Hepatocyte (in vitro differentiated cells): ENCODE measurements around the gene MCCD1. TPM values are rescaled to one million over a fixed set of nuclear protein-coding genes. Genes with fewer than 3 reads are reported as not detected.

Experiments
- DNase-seq: peaks from one replicate; pipeline ENCODE4 v3.0.0-alpha.2; 2016; ENCODE audit warnings: low spot score
- H2AFZ ChIP-seq: fragments of 200-600 bp; sonication (generic); 2 replicates; pipeline ENCODE4 v1.6.0; 2016; ENCODE audit warnings: antibody characterized with exemption, mild to moderate bottlenecking
- H3K27ac ChIP-seq: fragments of 200-600 bp; sonication (generic); 2 replicates; pipeline ENCODE4 v1.5.1; 2016; ENCODE audit warnings: mild to moderate bottlenecking
- H3K27me3 ChIP-seq: fragments of 200-600 bp; sonication (generic); 2 replicates; pipeline ENCODE4 v1.6.1; 2016
- H3K36me3 ChIP-seq: fragments of 200-600 bp; sonication (generic); replicated peaks from 2 replicates; pipeline ENCODE4 v1.5.1; 2016; ENCODE audit warnings: low read depth; ENCODE audit not compliant: insufficient read depth
- H3K4me1 ChIP-seq: fragments of 200-600 bp; sonication (generic); 2 replicates; pipeline ENCODE4 v1.5.1; 2016; ENCODE audit warnings: mild to moderate bottlenecking, moderate library complexity; ENCODE audit not compliant: insufficient read depth
- H3K4me2 ChIP-seq: fragments of 200-600 bp; sonication (generic); 2 replicates; pipeline ENCODE4 v1.6.0; 2016
- H3K4me3 ChIP-seq: fragments of 200-600 bp; sonication (generic); 2 replicates; pipeline ENCODE4 v1.5.1; 2016; ENCODE audit warnings: mild to moderate bottlenecking
- H3K79me2 ChIP-seq: fragments of 200-600 bp; sonication (generic); 2 replicates; pipeline ENCODE4 v1.6.0; 2017; ENCODE audit warnings: mild to moderate bottlenecking
- H3K9me2 ChIP-seq: fragments of 200-600 bp; sonication (generic); replicated peaks from 2 replicates; pipeline ENCODE4 v1.6.0; 2017; ENCODE audit warnings: mild to moderate bottlenecking; ENCODE audit not compliant: insufficient read depth
- H3K9me3 ChIP-seq: fragments of 200-600 bp; sonication (generic); 2 replicates; pipeline ENCODE4 v1.5.1; 2016; ENCODE audit warnings: low read depth, mild to moderate bottlenecking
- H4K20me1 ChIP-seq: fragments of 200-600 bp; sonication (generic); 2 replicates; pipeline ENCODE4 v1.6.0; 2016; ENCODE audit warnings: mild to moderate bottlenecking; ENCODE audit not compliant: insufficient read depth, poor library complexity, severe bottlenecking
- CTCF ChIP-seq: fragments of 200-600 bp; sonication (generic); IDR thresholded peaks from 2 replicates; pipeline ENCODE4 v1.5.1; 2016; ENCODE audit warnings: antibody characterized with exemption, mild to moderate bottlenecking; ENCODE audit not compliant: poor library complexity
- EZH2 ChIP-seq: fragments of 200-600 bp; sonication (generic); IDR thresholded peaks from 2 replicates; pipeline ENCODE4 v1.6.1; 2016; ENCODE audit warnings: antibody characterized with exemption, mild to moderate bottlenecking, borderline replicate concordance
- EZH2phosphoT487 ChIP-seq: fragments of 200-600 bp; sonication (generic); IDR thresholded peaks from one replicate; pipeline ENCODE4 v1.6.1; 2018; ENCODE audit warnings: antibody characterized with exemption, mild to moderate bottlenecking, low read depth, moderate library complexity; ENCODE audit not compliant: unreplicated experiment, severe bottlenecking
- WGBS: methylation state at CpG from one replicate; pipeline ENCODE4 v1.1.6; 2016; ENCODE audit warnings: low lambda C conversion rate; ENCODE audit errors: missing lambda C conversion rate; 5-methylcytosine and 5-hydroxymethylcytosine counted together
- polyA plus RNA-seq: library from polyadenylated mRNA; unstranded; fragments of >200 nt; fragmentation: Nextera tagmentation; extraction: Ambion mirVana; gene quantifications from 2 replicates; pipeline ENCODE4 v1.2.1, GENCODE V29; 2016
- total RNA-seq: library from RNA; depleted of rRNA; stranded (reverse); fragments of >200 nt; gene quantifications from 2 replicates; pipeline ENCODE4 v1.2.3, GENCODE V29; 2014

Gene MCCD1
- total RNA-seq (0.47 and 1.2 TPM in 2 replicates), polyA plus RNA-seq (1.3 and 2.0 TPM in 2 replicates)

- H3K36me3 ChIP-seq: peaks cover 4% of the 10 kb centered on the region
- no peaks in the 10 kb centered on the region for H3K9me2 ChIP-seq
- TF ChIP-seq EZH2phosphoT487 (no peak), CTCF (no peak), EZH2 (no peak)
- H3K4me1 ChIP-seq: no peaks in the 10 kb centered on the region
- H3K27me3 ChIP-seq: no peaks in the 10 kb centered on the region
- no peak for DNase-seq
- WGBS: 77% methylated on average over 6 of the region's 7 CpGs
- H3K9me3 ChIP-seq: no peaks in the 10 kb centered on the region
- H2AFZ ChIP-seq: no peak within 1 kb of the TSS
- H3K4me3 ChIP-seq: no peak within 1 kb of the TSS
- H3K4me2 ChIP-seq: no peak within 1 kb of the TSS
- H3K27ac ChIP-seq: no peak within 1 kb of the TSS
- peaks cover 7% of the 10 kb centered on the region for H3K79me2 ChIP-seq
- H4K20me1 ChIP-seq: peaks cover 34% of the 10 kb centered on the region
These were observed at the start of gene MCCD1 for GRCh38 chr6:31528821-31529328. TSS of gene MCCD1 (plus strand) at chr6:31528962. CDS start at chr6:31529015, 53 bp downstream.

DNA sequence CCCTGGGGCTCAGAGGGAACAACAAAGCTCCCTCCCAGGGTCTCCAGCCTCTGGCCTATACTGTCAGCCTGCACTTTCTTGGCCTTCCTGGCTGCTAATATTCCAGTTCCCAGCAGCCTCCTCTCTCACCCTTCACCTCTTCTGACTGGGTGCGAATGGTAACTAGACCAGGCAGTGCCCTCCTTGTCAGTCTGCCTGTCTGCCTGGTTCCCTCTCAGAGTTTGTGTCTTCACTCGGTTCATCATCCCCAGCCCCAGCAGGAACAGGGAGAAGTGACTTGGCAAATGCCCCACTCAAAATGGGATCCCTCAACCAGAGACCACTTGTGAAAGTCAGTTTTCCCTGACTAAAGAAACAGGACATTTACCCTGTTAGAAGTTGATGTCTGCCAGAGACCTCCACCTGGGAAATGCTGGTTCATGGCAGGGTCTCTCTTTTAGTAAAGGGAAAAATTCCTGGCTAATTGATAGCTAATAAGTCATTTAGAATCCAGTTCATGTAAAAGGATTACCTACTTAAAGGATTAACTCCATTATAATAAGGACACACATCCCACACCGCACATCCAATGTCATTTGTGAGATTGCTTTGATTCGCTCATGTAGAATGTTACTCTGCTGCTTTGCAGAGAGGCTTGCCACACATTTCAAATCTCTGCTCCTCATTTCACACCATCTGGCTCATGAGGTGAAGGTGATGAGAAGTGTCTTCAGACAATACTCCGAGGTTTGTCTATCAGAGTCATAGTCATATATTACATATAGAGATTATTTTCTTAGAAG lies 49.4 kb upstream of the MCCD1 start:
- no peaks in the 10 kb centered on the region for H3K9me2 ChIP-seq
- H3K27ac ChIP-seq: no peak overlapping the region
- no peak overlapping the region for H3K4me2 ChIP-seq
- DNase-seq: no peak
- TF ChIP-seq EZH2phosphoT487: no peak
- no peak for TF ChIP-seq EZH2
- no peak for TF ChIP-seq CTCF
- 74% methylated on average over 5 of the region's 5 CpGs for WGBS
- H3K79me2 ChIP-seq: no peaks in the 10 kb centered on the region
- H3K9me3 ChIP-seq: no peaks in the 10 kb centered on the region
- no peak overlapping the region for H2AFZ ChIP-seq
- H3K4me3 ChIP-seq: no peak overlapping the region
- H3K27me3 ChIP-seq: peaks cover 27% of the 10 kb centered on the region
- no peaks in the 10 kb centered on the region for H3K36me3 ChIP-seq
- H3K4me1 ChIP-seq: no peaks in the 10 kb centered on the region
- H4K20me1 ChIP-seq: no peaks in the 10 kb centered on the region

GRCh38 chr6:31479933-31480535 lies 48.7 kb upstream of the MCCD1 start:
- Histone ChIP-seq H3K4me2 (no peak overlapping the region), H3K9me2 (no peaks in the 10 kb centered on the region), H3K4me1 (no peaks in the 10 kb centered on the region), H3K27ac (no peak overlapping the region), H3K9me3 (no peaks in the 10 kb centered on the region), H2AFZ (no peak overlapping the region), H3K36me3 (no peaks in the 10 kb centered on the region), H3K79me2 (no peaks in the 10 kb centered on the region), H4K20me1 (no peaks in the 10 kb centered on the region), H3K4me3 (no peak overlapping the region), H3K27me3 (peaks cover 27% of the 10 kb centered on the region)
- WGBS: 59% methylated on average over 3 of the region's 3 CpGs
- no peak for TF ChIP-seq EZH2phosphoT487
- TF ChIP-seq CTCF: no peak
- TF ChIP-seq EZH2: no peak
- no peak for DNase-seq
